HG03103 (cell line): ENCODE data around the gene TFCP2.

ENCODE experiments used
- ATAC-seq: cut with Tn5 transposase; IDR thresholded peaks from one replicate; pipeline ENCODE4 v1.9.1; 2021; ENCODE audit warnings: low read depth; ENCODE audit not compliant: unreplicated experiment

Gene TFCP2

GRCh38 chr12:51198568-51199365 lies 25.8 kb upstream of the TFCP2 start:
- ATAC-seq: no peak

- ATAC-seq: no peak
These were observed 25.0 kb upstream of the TFCP2 start for GRCh38 chr12:51197736-51198567.

GRCh38 chr12:51196547-51196946 lies 23.6 kb upstream of the TFCP2 start:
- ATAC-seq: no peak

- ATAC-seq: no peak
These were observed 22.9 kb upstream of the TFCP2 start for GRCh38 chr12:51195841-51196240.

GRCh38 chr12:51192284-51192671 lies 19.3 kb upstream of the TFCP2 start:
- ATAC-seq: no peak

- ATAC-seq: no peak
These were observed 18.8 kb upstream of the TFCP2 start for GRCh38 chr12:51191516-51192283.

- ATAC-seq: no peak
These were observed 17.9 kb upstream of the TFCP2 start for GRCh38 chr12:51190820-51191219.

GRCh38 chr12:51189790-51190355 lies 16.9 kb upstream of the TFCP2 start:
- no peak for ATAC-seq

- ATAC-seq: peak; percentile 48
These were observed 15.6 kb upstream of the TFCP2 start for GRCh38 chr12:51188359-51189051.

GRCh38 chr12:51187370-51187987 lies 14.5 kb upstream of the TFCP2 start:
- no peak for ATAC-seq

GRCh38 chr12:51186465-51187085 lies 13.6 kb upstream of the TFCP2 start:
- ATAC-seq: no peak

- ATAC-seq: no peak
These were observed 12.3 kb upstream of the TFCP2 start for GRCh38 chr12:51185171-51185717.

GRCh38 chr12:51183816-51184215 lies 10.9 kb upstream of the TFCP2 start:
- no peak for ATAC-seq

GRCh38 chr12:51183349-51183748 lies 10.4 kb upstream of the TFCP2 start:
- no peak for ATAC-seq

- ATAC-seq: no peak
These were observed 8.6 kb upstream of the TFCP2 start for GRCh38 chr12:51181558-51181957.

- ATAC-seq: no peak
These were observed 5.0 kb upstream of the TFCP2 start for GRCh38 chr12:51177897-51178296.

GRCh38 chr12:51174501-51174900 lies 1.6 kb upstream of the TFCP2 start:
- no peak for ATAC-seq

GRCh38 chr12:51171884-51172514 lies 936 bp downstream of the TFCP2 start:
- no peak for ATAC-seq

GRCh38 chr12:51163795-51164194 lies 9.1 kb downstream of the TFCP2 start:
- ATAC-seq: no peak
